Loucy (cell line): Measurements from ENCODE around the gene LSM12.

Experiments used
- CTCF ChIP-seq: fragments of 200-600 bp; sonication (generic); conservative IDR thresholded peaks from 2 replicates; pipeline ENCODE4 v1.5.1; 2014; ENCODE audit warnings: mild to moderate bottlenecking, antibody characterized with exemption, low read length
- EZH2phosphoT487 ChIP-seq: fragments of 200-600 bp; IDR thresholded peaks from 2 replicates; pipeline ENCODE4 v1.6.1; 2018; ENCODE audit warnings: antibody characterized with exemption, mild to moderate bottlenecking, moderate library complexity, borderline replicate concordance

DNA sequence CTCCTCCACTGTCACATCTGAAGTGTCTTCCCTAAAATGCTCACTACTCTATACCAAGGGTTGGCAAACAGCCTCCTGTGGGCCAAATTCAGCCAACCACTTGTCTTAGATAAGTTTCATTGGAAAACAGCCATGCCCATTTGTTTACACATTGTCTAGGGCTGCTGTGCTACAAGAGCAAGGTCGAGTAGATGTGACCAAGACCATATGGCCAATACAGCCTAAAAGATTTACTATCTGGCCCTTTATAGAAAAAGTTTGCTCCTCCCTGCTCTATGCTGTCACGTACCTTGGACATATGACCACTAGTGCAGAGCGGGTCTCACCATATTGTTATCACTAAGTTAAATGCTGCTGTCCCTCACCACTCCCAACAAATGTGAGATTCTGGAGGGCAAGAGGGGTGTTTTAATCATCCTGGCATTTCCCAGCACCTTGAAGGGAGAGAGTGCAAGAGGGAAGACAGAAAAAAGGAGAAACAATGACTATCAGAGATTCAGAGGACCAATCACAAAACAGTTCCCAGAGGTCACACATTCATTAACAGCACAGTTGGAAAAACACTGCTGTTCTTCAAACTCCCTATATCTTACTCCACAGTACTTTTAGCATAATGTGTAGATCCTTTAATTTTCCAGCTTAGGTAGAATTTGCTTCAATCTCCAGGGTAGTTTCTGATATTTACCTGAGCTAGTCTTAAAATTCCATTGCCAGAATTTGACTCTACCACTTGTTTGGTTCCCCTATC lies 13.2 kb downstream of the LSM12 start:
- TF ChIP-seq CTCF: no peak
- TF ChIP-seq EZH2phosphoT487: no peak
